Measurements from ENCODE around the gene PTPRU.

Gene PTPRU

GRCh38 chr1:29282135-29282923 is 46.0 kb downstream of the PTPRU start:
- TF ChIP-seq TAF1 (IDR thresholded peaks at IDR 0.05; ENCODE audit: borderline replicate concordance, insufficient read depth, low read length) (no peak), POLR2AphosphoS5 (IDR thresholded peaks at IDR 0.05; ENCODE audit: low read depth, low read length) (no peak), REST (IDR thresholded peaks at IDR 0.05; ENCODE audit: insufficient read depth in 1 of 2, low read depth in 2 of 2, low read length in 2 of 2) (no peak), FOXP2 (optimal IDR thresholded peaks at IDR 0.05; ENCODE audit: borderline replicate concordance, extremely low read depth, extremely low read length, insufficient read depth) (no peak), SIN3A (IDR thresholded peaks at IDR 0.05; ENCODE audit: borderline replicate concordance, insufficient read depth, low read length) (no peak)

DNA sequence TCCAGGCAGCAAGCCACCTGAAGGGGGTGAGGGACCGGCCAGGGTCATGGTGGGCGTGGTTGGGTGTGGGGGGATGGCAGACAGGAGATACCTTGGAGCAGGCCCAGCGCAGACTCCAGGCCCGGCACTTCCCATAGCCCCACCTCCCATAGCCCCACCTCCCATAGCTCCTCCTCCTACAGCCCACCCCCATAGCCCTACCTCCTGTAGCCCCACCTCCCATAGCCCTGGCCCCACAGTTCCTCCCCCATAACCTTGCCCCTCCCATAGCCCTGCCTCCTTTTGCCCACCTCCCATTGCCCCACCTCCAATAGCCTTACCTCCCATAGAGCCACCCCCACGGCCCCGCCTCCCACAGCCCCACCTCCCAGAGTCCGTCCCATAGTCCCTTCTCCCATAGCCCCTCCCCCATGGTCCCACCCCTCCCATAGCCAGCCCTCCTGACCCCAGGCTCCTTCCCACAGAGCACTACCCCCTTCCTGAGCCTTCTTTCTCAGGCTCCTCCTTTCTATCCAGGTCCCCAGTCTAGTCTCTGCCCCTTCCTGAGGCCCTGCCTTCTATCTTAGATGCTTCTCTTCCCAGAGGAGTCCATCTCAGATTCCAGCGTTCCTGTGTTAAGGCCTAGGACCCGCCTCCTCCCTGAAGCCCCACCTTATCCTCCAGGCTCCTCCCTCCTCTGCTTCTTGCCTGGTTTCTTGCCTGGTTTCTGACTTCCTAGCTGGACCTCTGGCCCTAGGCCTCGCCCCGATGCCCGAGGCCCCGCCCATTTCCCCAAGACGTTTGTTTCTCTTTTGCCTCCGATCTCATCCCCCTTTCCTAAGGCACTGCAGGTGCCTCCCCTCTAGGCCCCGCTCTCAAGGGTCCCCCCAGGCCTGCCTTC is 46.8 kb downstream of the PTPRU start:
- no peak for TF ChIP-seq REST (IDR thresholded peaks at IDR 0.05; ENCODE audit: insufficient read depth in 1 of 2, low read depth in 2 of 2, low read length in 2 of 2)
- TF ChIP-seq POLR2AphosphoS5 (IDR thresholded peaks at IDR 0.05; ENCODE audit: low read depth, low read length) = no peak
- no peak for TF ChIP-seq SIN3A (IDR thresholded peaks at IDR 0.05; ENCODE audit: borderline replicate concordance, insufficient read depth, low read length)
- no peak for TF ChIP-seq FOXP2 (optimal IDR thresholded peaks at IDR 0.05; ENCODE audit: borderline replicate concordance, extremely low read depth, extremely low read length, insufficient read depth)

GRCh38 chr1:29283804-29284195 is 47.5 kb downstream of the PTPRU start:
- no peak for TF ChIP-seq SIN3A (IDR thresholded peaks at IDR 0.05; ENCODE audit: borderline replicate concordance, insufficient read depth, low read length)
- TF ChIP-seq POLR2AphosphoS5 (IDR thresholded peaks at IDR 0.05; ENCODE audit: low read depth, low read length) = no peak
- no peak for TF ChIP-seq REST (IDR thresholded peaks at IDR 0.05; ENCODE audit: insufficient read depth in 1 of 2, low read depth in 2 of 2, low read length in 2 of 2)
- TF ChIP-seq FOXP2 (optimal IDR thresholded peaks at IDR 0.05; ENCODE audit: borderline replicate concordance, extremely low read depth, extremely low read length, insufficient read depth) = no peak
- no peak for TF ChIP-seq TAF1 (IDR thresholded peaks at IDR 0.05; ENCODE audit: borderline replicate concordance, insufficient read depth, low read length)

DNA sequence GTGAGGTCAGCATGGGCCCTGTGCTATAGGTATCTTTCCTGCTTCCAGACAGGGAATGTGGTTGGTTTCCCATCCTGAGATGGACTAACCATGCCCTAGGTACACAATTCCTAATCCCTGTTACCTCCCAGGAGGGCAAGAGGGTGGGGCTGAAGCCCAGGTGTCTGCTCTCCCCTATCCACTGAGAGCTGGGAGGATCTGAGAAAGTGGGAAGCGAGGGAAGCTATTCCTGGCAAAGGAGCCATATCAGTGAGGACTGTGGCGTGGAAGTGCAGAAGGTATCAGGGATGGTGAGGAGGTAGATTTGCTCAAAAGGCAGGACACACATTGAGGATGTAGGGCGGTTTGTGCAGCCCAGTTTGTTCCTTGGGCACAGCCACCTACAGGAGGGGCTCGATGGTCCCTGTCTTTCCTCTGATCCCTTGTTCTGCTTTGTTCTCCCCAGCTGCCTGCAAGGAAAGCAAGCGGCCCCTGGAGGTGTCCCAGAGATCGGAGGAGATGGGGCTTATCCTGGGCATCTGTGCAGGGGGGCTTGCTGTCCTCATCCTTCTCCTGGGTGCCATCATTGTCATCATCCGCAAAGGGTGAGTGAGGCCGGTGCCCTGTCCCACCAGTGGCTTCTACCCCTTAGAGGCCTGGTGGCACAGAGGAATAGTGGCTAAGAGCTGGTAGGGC is 48.1 kb downstream of the PTPRU start:
- no peak for TF ChIP-seq POLR2AphosphoS5 (IDR thresholded peaks at IDR 0.05; ENCODE audit: low read depth, low read length)
- no peak for TF ChIP-seq FOXP2 (optimal IDR thresholded peaks at IDR 0.05; ENCODE audit: borderline replicate concordance, extremely low read depth, extremely low read length, insufficient read depth)
- TF ChIP-seq SIN3A (IDR thresholded peaks at IDR 0.05; ENCODE audit: borderline replicate concordance, insufficient read depth, low read length) = no peak
- TF ChIP-seq TAF1 (IDR thresholded peaks at IDR 0.05; ENCODE audit: borderline replicate concordance, insufficient read depth, low read length) = no peak
- no peak for TF ChIP-seq REST (IDR thresholded peaks at IDR 0.05; ENCODE audit: insufficient read depth in 1 of 2, low read depth in 2 of 2, low read length in 2 of 2)
